SK-N-DZ (cell line): ENCODE data around the gene GFI1. TPM values are rescaled to one million over a fixed set of nuclear protein-coding genes. Genes with fewer than 3 reads are reported as not detected.
"Not testable (repeated sequence)": the region's sequence is repeated elsewhere in the genome, so short reads cannot be mapped to it uniquely, and the experiment has no call there.

Experiments used
- DNase-seq: peaks from one replicate; pipeline ENCODE4 v3.0.0-alpha.2; 2015; ENCODE audit warnings: low spot score
- polyA plus RNA-seq, 2 experiments: library from polyadenylated mRNA; depleted of rRNA; stranded (reverse); fragments of >200 nt; gene quantifications; 2 replicates each; pipeline ENCODE4 v1.2.3, GENCODE V29; 2014

The GFI1 gene
- polyA plus RNA-seq (2014; cell fraction: cytosol; rRNA removed) = 0.06 TPM in 1 of 2 replicates, not detected in the other
- polyA plus RNA-seq (2014; cell fraction: nucleus; rRNA removed) = 0.05 TPM in 1 of 2 replicates, not detected in the other

DNA sequence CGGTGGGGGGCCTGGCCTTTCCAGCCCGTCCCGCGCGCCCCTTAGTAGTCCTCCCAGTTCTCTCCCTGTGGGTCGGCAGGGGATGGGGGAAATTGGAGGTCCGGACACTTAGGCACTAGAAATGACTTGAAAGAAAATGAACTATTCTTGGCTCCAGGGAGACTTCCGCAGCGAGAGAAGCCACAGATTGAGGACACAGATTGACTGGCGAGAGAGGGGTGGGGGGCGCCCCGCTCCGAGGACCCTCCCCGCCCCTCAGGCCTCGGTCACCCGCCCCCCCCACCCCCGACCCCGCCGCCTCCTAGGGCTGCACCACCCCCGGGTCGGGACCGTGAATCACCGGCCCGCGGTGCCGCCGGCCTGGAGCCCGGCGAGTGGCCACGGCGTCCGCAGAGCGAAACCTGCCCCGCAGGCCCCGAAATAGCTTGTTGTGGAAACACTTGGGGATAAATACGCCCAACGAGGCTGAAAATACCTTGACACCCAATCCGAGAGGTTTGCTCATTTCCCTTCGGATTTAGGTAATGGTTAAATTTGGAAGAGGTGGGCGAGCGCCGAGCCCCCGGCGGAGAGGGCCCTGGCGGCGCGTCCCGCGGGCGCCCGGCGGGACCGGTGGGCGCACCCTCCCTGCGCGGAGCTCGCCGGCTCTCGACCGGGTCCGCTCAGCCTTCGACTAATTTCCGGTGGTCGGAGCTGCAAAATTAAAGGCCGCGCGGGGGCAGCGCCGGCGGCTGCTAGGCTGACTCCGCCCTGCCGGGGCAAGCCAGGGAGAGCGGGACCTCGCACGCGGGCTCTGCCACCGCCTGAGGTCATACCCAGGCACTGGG, at the start of gene GFI1:
TSS of gene GFI1 (minus strand) at position 675 of the 827 bp plus-strand sequence. CDS start 3,438 bp downstream, outside the sequence.
- no peak for DNase-seq

GRCh38 chr1:92532371-92532770, 45.6 kb upstream of the GFI1 start:
- not testable (repeated sequence) for DNase-seq

- DNase-seq = not testable (repeated sequence)
Observed at GRCh38 chr1:92531939-92532338, 45.2 kb upstream of the GFI1 start.

GRCh38 chr1:92527670-92528069, 40.9 kb upstream of the GFI1 start:
- DNase-seq = no peak

GRCh38 chr1:92524944-92525590, 38.3 kb upstream of the GFI1 start:
- DNase-seq = not testable (repeated sequence)

DNA sequence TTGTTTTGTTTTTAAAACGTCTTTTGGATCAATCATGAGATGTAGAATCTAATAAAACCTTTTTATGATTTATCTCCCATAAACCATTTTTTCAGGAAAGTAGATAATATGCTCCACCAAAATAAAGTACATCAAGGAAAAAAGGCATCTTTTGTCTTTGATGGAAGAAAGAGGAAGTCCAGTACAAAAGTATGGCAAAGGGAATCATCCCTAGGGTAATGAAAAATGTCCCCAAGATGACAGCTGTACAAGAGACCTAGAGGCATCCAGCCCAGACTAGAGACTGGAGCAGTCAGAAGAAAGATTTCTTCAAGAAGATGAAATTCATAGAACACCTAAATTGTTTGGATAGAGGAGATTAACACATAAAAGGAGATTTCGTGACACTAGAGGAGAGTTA, 32.3 kb upstream of the GFI1 start:
- DNase-seq = no peak

GRCh38 chr1:92516574-92516973, 29.8 kb upstream of the GFI1 start:
- DNase-seq = no peak

DNA sequence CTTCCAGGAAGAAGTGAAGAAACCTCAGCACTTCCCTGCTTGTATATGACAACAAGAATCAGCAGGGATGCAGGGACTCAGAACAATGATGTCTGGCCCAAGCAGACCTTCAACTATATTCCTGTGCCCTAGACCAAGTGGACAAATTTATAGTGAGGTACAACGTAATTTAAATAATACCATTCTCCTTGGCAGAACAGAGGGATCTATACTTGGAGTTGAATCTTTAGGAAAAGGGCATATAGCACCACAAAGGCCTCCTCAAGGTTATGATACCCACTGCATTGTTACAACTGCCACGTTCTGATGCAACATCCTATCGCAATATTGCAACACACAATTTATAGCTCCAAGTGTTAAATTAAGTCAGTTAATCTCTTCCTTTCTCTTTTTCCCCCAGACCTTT, 29.1 kb upstream of the GFI1 start:
- DNase-seq = no peak

DNA sequence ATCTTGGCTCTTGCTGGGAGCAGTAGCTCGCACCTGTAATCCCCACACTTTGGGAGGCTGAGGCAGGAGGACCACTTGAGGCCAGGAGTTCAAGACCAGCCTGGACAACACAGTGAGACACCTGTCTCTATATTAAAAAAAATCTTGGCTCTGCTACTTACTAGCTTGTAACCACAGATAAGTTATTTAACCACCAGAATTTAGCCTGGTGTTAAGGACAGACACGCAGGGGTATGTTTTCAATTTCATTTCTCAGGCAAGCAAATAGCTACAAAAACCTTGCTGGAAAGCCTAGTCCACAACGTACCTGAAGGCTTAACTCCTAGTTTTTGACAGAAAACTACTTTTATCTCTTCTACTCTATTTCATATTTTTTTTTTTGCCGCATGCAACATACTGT, 24.8 kb upstream of the GFI1 start:
- DNase-seq = no peak

- DNase-seq = no peak
Observed at GRCh38 chr1:92509619-92510018, 22.9 kb upstream of the GFI1 start.

- no peak for DNase-seq
Observed at GRCh38 chr1:92505015-92505692, 18.4 kb upstream of the GFI1 start.

- no peak for DNase-seq
Observed at GRCh38 chr1:92504291-92505014, 17.7 kb upstream of the GFI1 start.

DNA sequence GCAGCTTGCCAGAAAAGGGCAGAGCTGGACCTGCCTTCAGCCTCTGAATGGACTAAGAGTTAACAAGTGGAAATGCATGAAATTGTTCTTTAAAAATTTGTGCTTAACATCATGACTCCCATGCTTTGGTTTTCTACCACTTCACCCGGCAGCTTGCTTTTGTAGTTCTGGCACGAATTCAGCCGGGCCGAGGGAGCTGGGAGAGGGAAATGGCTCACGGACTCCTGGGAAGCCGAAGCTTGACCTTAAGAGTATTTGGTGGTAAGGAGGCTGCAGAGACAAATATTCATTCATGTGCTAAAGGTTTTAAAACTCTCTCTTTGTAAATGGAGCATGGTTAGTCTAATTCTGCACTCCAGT, 17.2 kb upstream of the GFI1 start:
- no peak for DNase-seq

DNA sequence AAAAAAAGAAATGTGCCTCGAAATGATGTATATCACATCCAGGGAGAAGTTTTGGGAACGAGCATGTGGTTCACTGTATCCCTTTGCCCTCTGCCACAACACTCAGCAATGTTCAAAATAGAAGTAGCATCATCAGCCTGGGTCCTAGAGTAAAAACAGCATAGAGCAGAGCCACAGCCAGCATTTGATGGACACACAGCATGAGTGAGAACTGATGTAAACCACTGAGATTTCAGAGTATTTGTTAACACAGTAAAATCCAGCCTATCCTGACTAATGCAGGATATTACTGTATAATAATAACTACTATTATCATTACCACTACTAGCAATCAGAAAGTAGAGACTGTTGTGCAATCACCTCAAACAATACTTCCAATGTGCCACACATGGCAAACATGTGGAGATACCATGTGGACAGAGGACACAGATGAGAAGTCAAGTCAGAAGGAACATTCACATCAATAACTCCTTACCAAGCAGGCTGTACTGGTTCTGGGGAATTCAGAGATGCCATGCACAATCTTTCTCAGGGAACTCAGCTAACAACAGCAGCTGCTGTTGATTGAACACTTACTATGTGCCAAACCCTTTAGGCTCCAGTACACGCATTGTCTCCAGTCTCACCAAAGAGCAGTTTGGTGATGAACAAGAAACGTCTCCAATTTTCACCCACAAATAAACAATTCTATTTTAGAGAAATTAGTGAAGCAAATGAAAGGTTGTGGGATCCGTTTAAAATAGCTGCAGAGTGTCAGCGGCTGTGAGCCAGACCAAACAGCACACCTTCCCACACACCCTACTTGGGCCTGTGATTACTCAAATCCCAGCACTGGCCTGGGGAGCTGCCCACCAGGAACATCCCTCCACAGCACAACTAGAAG, 16.6 kb upstream of the GFI1 start:
- no peak for DNase-seq

DNA sequence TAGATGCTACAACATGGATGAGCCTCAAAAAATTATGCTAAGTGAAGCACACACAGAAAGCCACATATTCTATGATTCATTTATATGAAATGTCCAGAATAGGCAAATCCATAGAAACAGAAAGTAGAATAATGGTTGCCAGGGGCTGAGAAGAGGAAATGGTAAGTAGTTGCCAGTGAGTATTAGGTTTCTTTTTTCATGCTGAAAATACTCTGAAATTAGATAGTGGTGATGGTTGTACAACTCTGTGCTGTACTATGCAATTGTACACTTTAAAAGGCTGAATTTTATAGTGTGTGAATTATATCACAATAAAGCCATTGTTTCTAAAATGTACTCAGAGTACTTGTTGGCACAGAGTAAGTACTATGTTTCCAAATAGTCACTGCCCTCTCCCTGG, 15.5 kb upstream of the GFI1 start:
- DNase-seq = no peak

- DNase-seq = no peak
Observed at GRCh38 chr1:92500552-92500951, 13.8 kb upstream of the GFI1 start.

DNA sequence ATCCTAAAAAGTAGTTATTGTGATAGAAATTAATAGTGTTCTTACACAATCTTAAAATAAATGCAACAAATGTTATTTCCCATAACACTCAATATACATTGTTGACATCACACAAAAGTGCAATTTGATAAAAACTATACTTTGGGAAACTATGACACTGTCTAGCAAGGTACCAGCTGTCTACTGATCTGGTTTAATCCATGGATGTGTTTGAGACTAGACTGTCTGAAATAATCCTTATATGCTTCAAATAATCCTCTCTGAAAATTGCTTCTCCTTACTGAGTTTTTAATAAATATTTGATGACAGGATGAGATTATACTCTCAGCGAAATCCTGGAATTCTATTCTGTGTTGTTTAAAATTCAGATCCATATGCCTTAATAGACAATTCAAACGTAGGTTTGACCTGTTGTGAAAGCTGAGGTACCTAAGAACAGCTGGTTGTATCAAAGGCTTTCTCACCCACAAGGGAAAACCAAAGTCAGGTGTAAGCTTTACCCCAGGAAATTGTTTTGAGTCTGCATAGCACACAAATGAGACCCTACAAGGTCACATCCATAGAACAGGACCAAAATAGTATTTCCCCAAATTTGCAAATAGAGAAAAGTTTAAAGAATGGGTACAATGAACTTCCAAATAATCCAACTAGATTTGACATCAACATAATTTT, 8.8 kb upstream of the GFI1 start:
- DNase-seq = no peak

DNA sequence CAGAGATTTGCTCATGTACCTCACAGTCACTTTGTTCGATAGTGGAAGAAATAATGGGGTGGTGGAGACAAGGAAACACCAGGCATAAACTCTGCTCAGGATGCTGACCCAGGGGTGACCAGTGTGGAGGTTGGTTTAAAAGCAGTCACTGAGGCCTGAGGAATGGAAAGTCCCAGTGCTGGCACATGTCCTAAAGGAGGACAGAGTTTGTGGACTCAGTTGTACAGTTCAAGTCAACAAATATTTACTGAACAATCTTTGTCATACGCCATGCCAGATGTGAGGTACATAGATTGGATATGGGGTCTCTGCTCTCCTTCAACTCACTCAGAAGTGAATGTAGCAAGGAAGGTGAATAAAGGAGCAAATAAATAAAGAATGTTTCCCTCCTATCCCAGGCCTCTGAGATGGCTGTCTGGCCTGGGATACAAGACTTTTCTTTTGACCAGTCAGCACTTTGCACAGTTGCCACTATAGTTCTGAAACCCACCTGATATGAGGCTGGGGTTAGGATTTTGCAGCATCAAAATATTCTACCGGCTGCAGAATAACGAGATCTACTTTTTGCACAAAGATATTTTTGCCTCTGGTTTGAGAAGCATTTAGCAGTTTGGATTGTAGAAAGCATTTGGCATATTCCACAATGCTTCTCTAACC, 7.9 kb upstream of the GFI1 start:
- no peak for DNase-seq

- no peak for DNase-seq
Observed at GRCh38 chr1:92493139-92493538, 6.4 kb upstream of the GFI1 start.

DNA sequence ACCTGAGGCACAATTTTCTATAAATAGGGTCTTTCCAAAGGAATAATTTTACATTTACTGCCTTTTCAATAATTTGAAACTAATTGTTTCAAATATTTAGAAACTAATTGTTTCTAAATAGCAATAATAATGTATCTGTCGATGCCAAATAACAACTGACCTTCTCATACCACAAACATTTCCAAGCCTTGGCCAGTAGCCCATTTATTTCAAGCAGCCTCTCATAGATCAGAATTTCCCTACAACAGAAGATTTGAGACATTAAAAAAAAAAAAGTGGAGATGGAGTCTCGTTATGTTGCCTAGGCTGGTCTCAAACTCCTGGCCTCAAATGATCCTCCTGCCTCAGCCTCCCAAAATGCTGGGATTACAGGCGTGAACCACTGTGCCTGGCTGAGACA, 2.1 kb upstream of the GFI1 start:
- DNase-seq = no peak
